ENCODE data around the gene SLC22A17. TPM values are rescaled to one million over a fixed set of nuclear protein-coding genes. Genes with fewer than 3 reads are reported as not detected.

SLC22A17 gene
- total RNA-seq, 4 donors from 2014 or later: 4.0 to 14.2 (median 8.5) TPM

- H3K27me3 ChIP-seq: no peaks in the 10 kb centered on the region
- intact Hi-C loops (cut with DNase I; ENCODE audit: low total_unique reads): loop anchor here (2.0 kb wide), 2 partner anchors 51 to 113 kb away; no protein-coding TSS in a partner anchor
- H3K9me3 ChIP-seq: no peaks in the 10 kb centered on the region
- H3K4me1 ChIP-seq: peaks cover 0 to 6% (median 0%) of the 10 kb centered on the region in 4 donors
- TF ChIP-seq POLR2A (IDR thresholded peaks at IDR 0.05) (no peak), CTCF (IDR thresholded peaks at IDR 0.05) (peak; percentile 87 to 93 (median 88))
- DNase-seq: peak; percentile 75
- WGBS, 2 donors (ENCODE audit: low coverage in 1 of 2): 33 to 60% methylated on average over 1 to 12 of the region's 12 CpGs
- H3K36me3 ChIP-seq: no peaks in the 10 kb centered on the region
- H3K4me3 ChIP-seq: no peak overlapping the region
- in situ Hi-C loops (cut with MboI; ENCODE audit: low pct_ligation_motif_present in 1 of 4, low pct_unique_long_range_greater_than_20kb in 1 of 4, low sequenced_read_pairs in 3 of 4): loop anchor here in 1 of 4 donors (25.0 kb wide), 1 partner anchor 117 kb away; no protein-coding TSS in a partner anchor
- no peak overlapping the region for H3K27ac ChIP-seq
These were observed 26.9 kb upstream of the SLC22A17 start for GRCh38 chr14:23379366-23380196.

- no peak overlapping the region for H3K27ac ChIP-seq
- DNase-seq: no peak
- H3K4me3 ChIP-seq: no peak overlapping the region
- TF ChIP-seq CTCF (IDR thresholded peaks at IDR 0.05) (no peak), POLR2AphosphoS5 (IDR thresholded peaks at IDR 0.05) (no peak), EP300 (IDR thresholded peaks at IDR 0.05; ENCODE audit: low read depth) (no peak), POLR2A (IDR thresholded peaks at IDR 0.05) (no peak)
- in situ Hi-C loops (cut with MboI; ENCODE audit: low pct_ligation_motif_present in 1 of 4, low pct_unique_long_range_greater_than_20kb in 1 of 4, low sequenced_read_pairs in 3 of 4): loop anchor here in 1 of 4 donors (25.0 kb wide), 1 partner anchor 116 kb away; no protein-coding TSS in a partner anchor
- intact Hi-C loops (cut with DNase I; ENCODE audit: low total_unique reads): loop anchor here (2.0 kb wide), 1 partner anchor 112 kb away; no protein-coding TSS in a partner anchor
- no peaks in the 10 kb centered on the region for H3K9me3 ChIP-seq
- H3K36me3 ChIP-seq: no peaks in the 10 kb centered on the region
- H3K4me1 ChIP-seq: peaks cover 0 to 6% (median 0%) of the 10 kb centered on the region in 4 donors
- no peaks in the 10 kb centered on the region for H3K27me3 ChIP-seq
- WGBS, 2 donors (ENCODE audit: low coverage in 1 of 2): 77 to 82% methylated on average over 4 to 10 of the region's 11 CpGs
These were observed 26.0 kb upstream of the SLC22A17 start for GRCh38 chr14:23378612-23379220.

- in situ Hi-C loops (cut with MboI; ENCODE audit: low pct_ligation_motif_present in 1 of 4, low pct_unique_long_range_greater_than_20kb in 1 of 4, low sequenced_read_pairs in 3 of 4) (loop anchor here in 1 of 4 donors (25.0 kb wide), 1 partner anchor 116 kb away; no protein-coding TSS in a partner anchor), intact Hi-C loops (cut with DNase I; ENCODE audit: low total_unique reads) (loop anchor here (2.0 kb wide), 1 partner anchor 111 kb away; no protein-coding TSS in a partner anchor)
- 81 to 96% methylated on average over 8 to 14 of the region's 14 CpGs for WGBS, 2 donors (ENCODE audit: low coverage in 1 of 2)
- no peak for DNase-seq
- peaks cover 0 to 6% (median 0%) of the 10 kb centered on the region in 4 donors for H3K4me1 ChIP-seq
- H3K27me3 ChIP-seq: no peaks in the 10 kb centered on the region
- H3K4me3 ChIP-seq: no peak overlapping the region
- H3K27ac ChIP-seq: peak overlapping the region in 1 of 4 donors; percentile 38
- no peaks in the 10 kb centered on the region for H3K9me3 ChIP-seq
- H3K36me3 ChIP-seq: no peaks in the 10 kb centered on the region
- TF ChIP-seq EP300 (IDR thresholded peaks at IDR 0.05; ENCODE audit: low read depth): no peak
- TF ChIP-seq CTCF (IDR thresholded peaks at IDR 0.05): no peak
These were observed 25.2 kb upstream of the SLC22A17 start for GRCh38 chr14:23377573-23378563.
